GM04504 (cell line): ENCODE data around the gene ZNF398.
A peak's percentile ranks its signal among the peaks of the same experiment; 100 is the strongest.
"Not testable (repeated sequence)": the region's sequence is repeated elsewhere in the genome, so short reads cannot be mapped to it uniquely, and the experiment has no call there.

Experiments used
- DNase-seq: peaks from one replicate; pipeline ENCODE4 v3.0.0-alpha.2; 2012; ENCODE audit warnings: low read depth

The ZNF398 gene

GRCh38 chr7:149197675-149198074 lies 50.4 kb downstream of the ZNF398 start:
- DNase-seq, result no peak

- DNase-seq, result no peak
Observed at GRCh38 chr7:149198161-149198816, 51.0 kb downstream of the ZNF398 start.

GRCh38 chr7:149199234-149199995 lies 52.2 kb downstream of the ZNF398 start:
- DNase-seq, result no peak

GRCh38 chr7:149202831-149203231 lies 55.6 kb downstream of the ZNF398 start:
- DNase-seq, result no peak

- DNase-seq, result no peak
Observed at GRCh38 chr7:149205690-149206381, 58.6 kb downstream of the ZNF398 start.

GRCh38 chr7:149207324-149208035 lies 60.2 kb downstream of the ZNF398 start:
- DNase-seq, result no peak

GRCh38 chr7:149209518-149210269 lies 62.4 kb downstream of the ZNF398 start:
- no peak for DNase-seq

GRCh38 chr7:149210551-149210950 lies 63.3 kb downstream of the ZNF398 start:
- no peak for DNase-seq

- DNase-seq, result no peak
Observed at GRCh38 chr7:149214020-149214720, 66.9 kb downstream of the ZNF398 start.

- DNase-seq, result no peak
Observed at GRCh38 chr7:149216402-149216801, 69.1 kb downstream of the ZNF398 start.

- DNase-seq, result no peak
Observed at GRCh38 chr7:149217570-149217969, 70.3 kb downstream of the ZNF398 start.

- no peak for DNase-seq
Observed at GRCh38 chr7:149218469-149219420, 71.5 kb downstream of the ZNF398 start.

- DNase-seq, result peak; percentile 42
Observed at GRCh38 chr7:149220534-149220933, 73.3 kb downstream of the ZNF398 start.

GRCh38 chr7:149223176-149223575 lies 75.9 kb downstream of the ZNF398 start:
- DNase-seq, result no peak

- DNase-seq, result no peak
Observed at GRCh38 chr7:149223761-149224160, 76.5 kb downstream of the ZNF398 start.

- no peak for DNase-seq
Observed at GRCh38 chr7:149224352-149224751, 77.1 kb downstream of the ZNF398 start.

- no peak for DNase-seq
Observed at GRCh38 chr7:149225106-149225505, 77.9 kb downstream of the ZNF398 start.

- no peak for DNase-seq
Observed at GRCh38 chr7:149225656-149226055, 78.4 kb downstream of the ZNF398 start.

- DNase-seq, result not testable (repeated sequence)
Observed at GRCh38 chr7:149226366-149226765, 79.1 kb downstream of the ZNF398 start.
